Epithelial cell of prostate (primary cell): Measurements from ENCODE around the gene TMEM59L.
"Not testable (repeated sequence)": the region's sequence is repeated elsewhere in the genome, so short reads cannot be mapped to it uniquely, and the experiment has no call there.

Experiments
- DNase-seq: peaks from one replicate; pipeline ENCODE4 v3.0.0-alpha.2; 2011; ENCODE audit warnings: low read depth, low spot score
- H3K27ac ChIP-seq: fragments of 450-650 bp; 2 replicates; pipeline ENCODE4 v1.5.1; 2017; ENCODE audit warnings: mild to moderate bottlenecking

TMEM59L gene

GRCh38 chr19:18612772-18613588 lies at the start of gene TMEM59L:
Gene TMEM59L (plus strand): TSS chr19:18612870. CDS start chr19:18612959, 89 bp downstream.
- no peak for DNase-seq
- no peak within 1 kb of the TSS for H3K27ac ChIP-seq

GRCh38 chr19:18566953-18567352 lies 45.7 kb upstream of the TMEM59L start:
- no peak for DNase-seq
- no peak overlapping the region for H3K27ac ChIP-seq

GRCh38 chr19:18568367-18568766 lies 44.3 kb upstream of the TMEM59L start:
- DNase-seq: no peak
- H3K27ac ChIP-seq: no peak overlapping the region

- DNase-seq: peak; percentile 86
- peak within 1 kb of the TSS; percentile 83 for H3K27ac ChIP-seq
Observed at GRCh38 chr19:18571564-18572344, 40.9 kb upstream of the TMEM59L start, which contains the start of gene UBA52. Gene UBA52 (plus strand): TSS chr19:18571857. CDS start chr19:18573301, 1,444 bp downstream.

- DNase-seq: no peak
- H3K27ac ChIP-seq: no peak overlapping the region
Observed at GRCh38 chr19:18574691-18575291, 37.9 kb upstream of the TMEM59L start.

GRCh38 chr19:18576383-18576782 lies 36.3 kb upstream of the TMEM59L start:
- DNase-seq: no peak
- no peak overlapping the region for H3K27ac ChIP-seq

- no peak for DNase-seq
- H3K27ac ChIP-seq: no peak overlapping the region
Observed at GRCh38 chr19:18577365-18577914, 35.2 kb upstream of the TMEM59L start.

- no peak overlapping the region for H3K27ac ChIP-seq
- DNase-seq: no peak
Observed at GRCh38 chr19:18580311-18580710, 32.4 kb upstream of the TMEM59L start.

GRCh38 chr19:18586306-18586705 lies 26.4 kb upstream of the TMEM59L start:
- H3K27ac ChIP-seq: no peak overlapping the region
- DNase-seq: no peak

- DNase-seq: no peak
- no peak overlapping the region for H3K27ac ChIP-seq
Observed at GRCh38 chr19:18587561-18587960, 25.1 kb upstream of the TMEM59L start.

- no peak for DNase-seq
- peak overlapping the region; percentile 79 for H3K27ac ChIP-seq
Observed at GRCh38 chr19:18587962-18588610, 24.6 kb upstream of the TMEM59L start.

GRCh38 chr19:18588611-18589379 lies 23.9 kb upstream of the TMEM59L start, which contains the start of gene REX1BD:
Gene REX1BD (plus strand): TSS chr19:18588798. CDS start chr19:18588802, 4 bp downstream.
- DNase-seq: no peak

GRCh38 chr19:18589380-18590272 lies 23.0 kb upstream of the TMEM59L start:
- DNase-seq: peak; percentile 31
- peak overlapping the region; percentile 79 for H3K27ac ChIP-seq

More at GRCh38 chr19:18588611-18589379, 23.9 kb upstream of the TMEM59L start, which contains the start of gene REX1BD:
- H3K27ac ChIP-seq: peak within 1 kb of the TSS; percentile 79

GRCh38 chr19:18590273-18591272 lies 22.1 kb upstream of the TMEM59L start:
- H3K27ac ChIP-seq: no peak overlapping the region
- no peak for DNase-seq

- DNase-seq: no peak
- no peak overlapping the region for H3K27ac ChIP-seq
Observed at GRCh38 chr19:18591735-18592385, 20.8 kb upstream of the TMEM59L start.

GRCh38 chr19:18592732-18593131 lies 19.9 kb upstream of the TMEM59L start:
- not testable (repeated sequence) for H3K27ac ChIP-seq, DNase-seq
